Hepatocyte (in vitro differentiated cells): ENCODE results near the gene ZNF546. TPM values are rescaled to one million over a fixed set of nuclear protein-coding genes. Genes with fewer than 3 reads are reported as not detected.

ENCODE experiments used
- DNase-seq: peaks from one replicate; pipeline ENCODE4 v3.0.0-alpha.2; 2016; ENCODE audit warnings: low spot score
- H2AFZ ChIP-seq: fragments of 200-600 bp; sonication (generic); 2 replicates; pipeline ENCODE4 v1.6.0; 2016; ENCODE audit warnings: antibody characterized with exemption, mild to moderate bottlenecking
- H3K27ac ChIP-seq: fragments of 200-600 bp; sonication (generic); 2 replicates; pipeline ENCODE4 v1.5.1; 2016; ENCODE audit warnings: mild to moderate bottlenecking
- H3K27me3 ChIP-seq: fragments of 200-600 bp; sonication (generic); 2 replicates; pipeline ENCODE4 v1.6.1; 2016
- H3K36me3 ChIP-seq: fragments of 200-600 bp; sonication (generic); replicated peaks from 2 replicates; pipeline ENCODE4 v1.5.1; 2016; ENCODE audit warnings: low read depth; ENCODE audit not compliant: insufficient read depth
- H3K4me1 ChIP-seq: fragments of 200-600 bp; sonication (generic); 2 replicates; pipeline ENCODE4 v1.5.1; 2016; ENCODE audit warnings: mild to moderate bottlenecking, moderate library complexity; ENCODE audit not compliant: insufficient read depth
- H3K4me2 ChIP-seq: fragments of 200-600 bp; sonication (generic); 2 replicates; pipeline ENCODE4 v1.6.0; 2016
- H3K4me3 ChIP-seq: fragments of 200-600 bp; sonication (generic); 2 replicates; pipeline ENCODE4 v1.5.1; 2016; ENCODE audit warnings: mild to moderate bottlenecking
- H3K79me2 ChIP-seq: fragments of 200-600 bp; sonication (generic); 2 replicates; pipeline ENCODE4 v1.6.0; 2017; ENCODE audit warnings: mild to moderate bottlenecking
- H3K9me2 ChIP-seq: fragments of 200-600 bp; sonication (generic); replicated peaks from 2 replicates; pipeline ENCODE4 v1.6.0; 2017; ENCODE audit warnings: mild to moderate bottlenecking; ENCODE audit not compliant: insufficient read depth
- H3K9me3 ChIP-seq: fragments of 200-600 bp; sonication (generic); 2 replicates; pipeline ENCODE4 v1.5.1; 2016; ENCODE audit warnings: low read depth, mild to moderate bottlenecking
- H4K20me1 ChIP-seq: fragments of 200-600 bp; sonication (generic); 2 replicates; pipeline ENCODE4 v1.6.0; 2016; ENCODE audit warnings: mild to moderate bottlenecking; ENCODE audit not compliant: insufficient read depth, poor library complexity, severe bottlenecking
- CTCF ChIP-seq: fragments of 200-600 bp; sonication (generic); IDR thresholded peaks from 2 replicates; pipeline ENCODE4 v1.5.1; 2016; ENCODE audit warnings: antibody characterized with exemption, mild to moderate bottlenecking; ENCODE audit not compliant: poor library complexity
- EZH2 ChIP-seq: fragments of 200-600 bp; sonication (generic); IDR thresholded peaks from 2 replicates; pipeline ENCODE4 v1.6.1; 2016; ENCODE audit warnings: antibody characterized with exemption, mild to moderate bottlenecking, borderline replicate concordance
- EZH2phosphoT487 ChIP-seq: fragments of 200-600 bp; sonication (generic); IDR thresholded peaks from one replicate; pipeline ENCODE4 v1.6.1; 2018; ENCODE audit warnings: antibody characterized with exemption, mild to moderate bottlenecking, low read depth, moderate library complexity; ENCODE audit not compliant: unreplicated experiment, severe bottlenecking
- WGBS: methylation state at CpG from one replicate; pipeline ENCODE4 v1.1.6; 2016; ENCODE audit warnings: low lambda C conversion rate; ENCODE audit errors: missing lambda C conversion rate; 5-methylcytosine and 5-hydroxymethylcytosine counted together
- polyA plus RNA-seq: library from polyadenylated mRNA; unstranded; fragments of >200 nt; fragmentation: Nextera tagmentation; extraction: Ambion mirVana; gene quantifications from 2 replicates; pipeline ENCODE4 v1.2.1, GENCODE V29; 2016
- total RNA-seq: library from RNA; depleted of rRNA; stranded (reverse); fragments of >200 nt; gene quantifications from 2 replicates; pipeline ENCODE4 v1.2.3, GENCODE V29; 2014

The ZNF546 gene
- total and polyA plus RNA-seq, 2 experiments from 2014 or later: 1.1 to 1.8 TPM

GRCh38 chr19:40025938-40026596, 29.2 kb downstream of the ZNF546 start:
- H3K27ac ChIP-seq: no peak overlapping the region
- H4K20me1 ChIP-seq: no peaks in the 10 kb centered on the region
- peaks cover 44% of the 10 kb centered on the region for H3K9me3 ChIP-seq
- H3K4me1 ChIP-seq: no peaks in the 10 kb centered on the region
- H2AFZ ChIP-seq: no peak overlapping the region
- DNase-seq: no peak
- no peaks in the 10 kb centered on the region for H3K79me2 ChIP-seq
- no peak overlapping the region for H3K4me3 ChIP-seq
- no peaks in the 10 kb centered on the region for H3K27me3 ChIP-seq
- H3K36me3 ChIP-seq: no peaks in the 10 kb centered on the region
- no peaks in the 10 kb centered on the region for H3K9me2 ChIP-seq
- 97% methylated on average over 4 of the region's 4 CpGs for whole genome bisulfite sequencing
- H3K4me2 ChIP-seq: no peak overlapping the region
- TF ChIP-seq EZH2phosphoT487 (no peak), CTCF (no peak), EZH2 (no peak)

- H3K9me3 ChIP-seq: peaks cover 49% of the 10 kb centered on the region
These were observed 29.7 kb downstream of the ZNF546 start for GRCh38 chr19:40026597-40026970.

GRCh38 chr19:40033989-40034560, 37.2 kb downstream of the ZNF546 start:
- no peak for DNase-seq
- Histone ChIP-seq H3K4me1 (no peaks in the 10 kb centered on the region), H3K27me3 (no peaks in the 10 kb centered on the region), H3K4me3 (no peak overlapping the region), H3K4me2 (no peak overlapping the region), H3K79me2 (no peaks in the 10 kb centered on the region), H2AFZ (no peak overlapping the region), H3K36me3 (peaks cover 5% of the 10 kb centered on the region), H3K27ac (no peak overlapping the region), H4K20me1 (no peaks in the 10 kb centered on the region), H3K9me2 (no peaks in the 10 kb centered on the region), H3K9me3 (peaks cover 63% of the 10 kb centered on the region)
- TF ChIP-seq CTCF: no peak
- no peak for TF ChIP-seq EZH2
- TF ChIP-seq EZH2phosphoT487: no peak
- 96% methylated on average over 2 of the region's 2 CpGs for WGBS

More at GRCh38 chr19:40026597-40026970, 29.7 kb downstream of the ZNF546 start:
- no peak for DNase-seq
- 98% methylated on average over 5 of the region's 5 CpGs for WGBS
- Histone ChIP-seq H4K20me1 (no peaks in the 10 kb centered on the region), H3K9me2 (no peaks in the 10 kb centered on the region), H3K36me3 (no peaks in the 10 kb centered on the region), H3K4me2 (no peak overlapping the region), H3K27ac (no peak overlapping the region), H3K4me1 (no peaks in the 10 kb centered on the region), H3K27me3 (no peaks in the 10 kb centered on the region), H3K4me3 (no peak overlapping the region), H3K79me2 (no peaks in the 10 kb centered on the region), H2AFZ (no peak overlapping the region)
- TF ChIP-seq EZH2phosphoT487: no peak
- TF ChIP-seq EZH2: no peak
- no peak for TF ChIP-seq CTCF
